H1 (cell line): ENCODE measurements around the gene SLC1A3. TPM values are rescaled to one million over a fixed set of nuclear protein-coding genes. Genes with fewer than 3 reads are reported as not detected.

Experiments used
- CHD7 ChIP-seq: fragments of 300-600 bp; sonication (generic); IDR thresholded peaks from 2 replicates; pipeline ENCODE4 v1.7.1; 2012; ENCODE audit warnings: low read length, moderate library complexity, mild to moderate bottlenecking, inconsistent platforms; ENCODE audit not compliant: insufficient replicate concordance
- JUN ChIP-seq: IDR thresholded peaks from 2 replicates; pipeline ENCODE4 v1.6.1; 2011; ENCODE audit warnings: low read depth, mild to moderate bottlenecking, improper control_type of control experiment, low read length
- KDM4A ChIP-seq: IDR thresholded peaks from one replicate; pipeline ENCODE4 v1.7.1; 2012; ENCODE audit warnings: low read depth, mild to moderate bottlenecking, moderate library complexity, low read length, inconsistent platforms; ENCODE audit not compliant: severe bottlenecking
- RNF2 ChIP-seq: fragments of 200-900, 300-1000 bp; sonication (generic); IDR thresholded peaks from 2 replicates; pipeline ENCODE4 v1.7.1; 2016; ENCODE audit warnings: borderline replicate concordance, low read depth, mild to moderate bottlenecking, antibody characterized with exemption, low read length; ENCODE audit not compliant: poor library complexity, severe bottlenecking; ENCODE audit errors: missing control alignments
- TBP ChIP-seq: IDR thresholded peaks from 2 replicates; pipeline ENCODE4 v1.6.1; 2011; ENCODE audit warnings: low read depth, low read length, improper control_type of control experiment
- polyA plus RNA-seq, 7 experiments: library from polyadenylated mRNA; depleted of rRNA in 3 of 7; stranded (reverse) in 5 of 7; unstranded in 2 of 7; fragments of >200 nt in 5 of 7; fragments of 200-250 nt in 2 of 7; gene quantifications; 1 replicate in 5 of 7; 2 replicates in 1 of 7; 4 replicates in 1 of 7; pipeline versions ENCODE4 v1.2.1 to v1.2.3, GENCODE V29; 2011 to 2013; ENCODE audit warnings: missing spikeins in 2 of 7, mixed read lengths in 2 of 7
- total RNA-seq: library from RNA; stranded (reverse); fragmentation: NEBNext Ultra II Directional; extraction: Animal tissue kit (Norgen Biotek cat#: 25700); gene quantifications from 2 replicates; pipeline ENCODE4 v1.2.1, GENCODE V29; 2021
- TF ChIP-seq, protein P1 (sequence below): IDR thresholded peaks from 2 replicates; pipeline ENCODE4 v1.6.1; 2011; ENCODE audit warnings: low read depth, mild to moderate bottlenecking, low read length; ENCODE audit not compliant: insufficient read depth
- TF ChIP-seq, protein P2 (sequence below): IDR thresholded peaks from 2 replicates; pipeline ENCODE4 v1.6.1; 2012; ENCODE audit warnings: inconsistent platforms
- TF ChIP-seq, protein P3 (sequence below): IDR thresholded peaks from 2 replicates; pipeline ENCODE4 v1.6.1; 2012; ENCODE audit warnings: low read length, inconsistent platforms

SLC1A3 gene
- total and polyA plus RNA-seq, 2 of the 8 experiments (the other 6 are each of a cell fraction or from before 2014, with no cell fraction given): 26.7 to 35.3 TPM

DNA sequence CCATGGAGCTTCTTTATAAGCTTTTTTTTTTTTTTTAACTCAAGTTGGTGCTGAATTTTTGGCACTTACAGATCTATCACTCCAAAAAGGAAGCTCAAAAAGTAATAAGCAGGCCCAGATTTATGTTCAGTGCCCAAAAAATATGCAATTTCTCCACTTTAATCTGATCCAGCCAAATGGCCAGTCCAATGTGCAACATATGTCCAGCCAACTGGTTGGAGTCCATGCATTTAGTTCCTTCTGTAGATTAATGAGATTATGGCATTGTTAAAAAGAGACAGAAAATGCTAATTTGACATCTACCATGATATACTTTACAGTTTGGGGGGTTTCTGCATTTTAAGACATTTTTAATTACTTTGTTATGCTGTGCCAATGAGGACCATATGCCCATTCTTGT, 129.5 kb downstream of the SLC1A3 start (continued):
- TF ChIP-seq CHD7 (no peak), KDM4A (no peak), TBP (no peak), JUN (no peak), RNF2 (no peak)
- TF ChIP-seq, protein P1, sequence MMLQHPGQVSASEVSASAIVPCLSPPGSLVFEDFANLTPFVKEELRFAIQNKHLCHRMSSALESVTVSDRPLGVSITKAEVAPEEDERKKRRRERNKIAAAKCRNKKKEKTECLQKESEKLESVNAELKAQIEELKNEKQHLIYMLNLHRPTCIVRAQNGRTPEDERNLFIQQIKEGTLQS: no peak
- TF ChIP-seq, protein P2, sequence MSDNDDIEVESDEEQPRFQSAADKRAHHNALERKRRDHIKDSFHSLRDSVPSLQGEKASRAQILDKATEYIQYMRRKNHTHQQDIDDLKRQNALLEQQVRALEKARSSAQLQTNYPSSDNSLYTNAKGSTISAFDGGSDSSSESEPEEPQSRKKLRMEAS: no peak
- TF ChIP-seq, protein P3, sequence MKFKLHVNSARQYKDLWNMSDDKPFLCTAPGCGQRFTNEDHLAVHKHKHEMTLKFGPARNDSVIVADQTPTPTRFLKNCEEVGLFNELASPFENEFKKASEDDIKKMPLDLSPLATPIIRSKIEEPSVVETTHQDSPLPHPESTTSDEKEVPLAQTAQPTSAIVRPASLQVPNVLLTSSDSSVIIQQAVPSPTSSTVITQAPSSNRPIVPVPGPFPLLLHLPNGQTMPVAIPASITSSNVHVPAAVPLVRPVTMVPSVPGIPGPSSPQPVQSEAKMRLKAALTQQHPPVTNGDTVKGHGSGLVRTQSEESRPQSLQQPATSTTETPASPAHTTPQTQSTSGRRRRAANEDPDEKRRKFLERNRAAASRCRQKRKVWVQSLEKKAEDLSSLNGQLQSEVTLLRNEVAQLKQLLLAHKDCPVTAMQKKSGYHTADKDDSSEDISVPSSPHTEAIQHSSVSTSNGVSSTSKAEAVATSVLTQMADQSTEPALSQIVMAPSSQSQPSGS: no peak
